PC-9 (cell line): ENCODE measurements around the gene URM1. TPM values are rescaled to one million over a fixed set of nuclear protein-coding genes. Genes with fewer than 3 reads are reported as not detected.

Experiments
- BruUV-seq: library from RNA; stranded (reverse); fragments of 400-500 nt; replicated peaks from 2 replicates; lab custom pipeline; 2021; lab: Mats Ljungman, UMichigan
- CTCF ChIA-PET: fragments of 300-600 bp; sonication (Branson Sonifier 250); formaldehyde crosslinking; loops from one replicate; lab custom pipeline; 2022; ENCODE audit warnings: antibody characterized with exemption; lab: Charles Lee
- POLR2A ChIA-PET: fragments of 300-600 bp; sonication (Branson Sonifier 250); formaldehyde crosslinking; loops from one replicate; lab custom pipeline; 2022; ENCODE audit warnings: antibody characterized with exemption; ENCODE audit not compliant: unreplicated experiment; lab: Charles Lee
- DNase-seq, 2 experiments: peaks; one replicate each; pipeline versions ENCODE4 v3.0.0 to v3.0.0-alpha.2; 2015 to 2022; ENCODE audit warnings: mixed read lengths in 1 of 2
- H2AFZ ChIP-seq: fragments of 200-600 bp; sonication (generic); 2 replicates; pipeline ENCODE4 v1.8.1; 2017; ENCODE audit warnings: antibody characterized with exemption
- H3F3A ChIP-seq: fragments of 200-600 bp; sonication (generic); 2 replicates; pipeline ENCODE4 v1.8.1; 2017; ENCODE audit warnings: antibody characterized with exemption, mild to moderate bottlenecking, low read depth; ENCODE audit not compliant: insufficient read depth
- H3K27ac ChIP-seq: fragments of 200-600 bp; sonication (generic); 2 replicates; pipeline ENCODE4 v1.6.1; 2016; ENCODE audit warnings: mixed run types
- H3K27me3 ChIP-seq: fragments of 200-600 bp; sonication (generic); 2 replicates; pipeline ENCODE4 v1.6.1; 2016; ENCODE audit warnings: low read depth, mixed run types; ENCODE audit not compliant: insufficient read depth
- H3K36me3 ChIP-seq: fragments of 200-600 bp; sonication (generic); 2 replicates; pipeline ENCODE4 v1.6.1; 2016; ENCODE audit warnings: low read depth, mixed run types
- H3K4me1 ChIP-seq: fragments of 200-600 bp; sonication (generic); replicated peaks from 2 replicates; pipeline ENCODE4 v1.6.1; 2016; ENCODE audit warnings: mixed run types; ENCODE audit not compliant: insufficient read depth
- H3K4me2 ChIP-seq: fragments of 200-600 bp; sonication (generic); 2 replicates; pipeline ENCODE4 v1.6.1; 2017; ENCODE audit warnings: mixed run types
- H3K4me3 ChIP-seq: fragments of 200-600 bp; sonication (generic); 2 replicates; pipeline ENCODE4 v1.6.1; 2016; ENCODE audit warnings: mixed run types
- H3K79me2 ChIP-seq: fragments of 200-600 bp; sonication (generic); 2 replicates; pipeline ENCODE4 v1.6.1; 2017; ENCODE audit warnings: low read depth, mixed run types
- H3K9me2 ChIP-seq: fragments of 200-600 bp; sonication (generic); 2 replicates; pipeline ENCODE4 v1.8.1; 2017; ENCODE audit warnings: mild to moderate bottlenecking; ENCODE audit not compliant: insufficient read depth
- H3K9me3 ChIP-seq: fragments of 200-600 bp; sonication (generic); 2 replicates; pipeline ENCODE4 v1.8.1; 2016; ENCODE audit warnings: low read depth; ENCODE audit not compliant: insufficient read depth
- H4K20me1 ChIP-seq: fragments of 200-600 bp; sonication (generic); 2 replicates; pipeline ENCODE4 v1.8.1; 2017; ENCODE audit not compliant: insufficient read depth
- EZH2 ChIP-seq: fragments of 200-600 bp; sonication (generic); IDR thresholded peaks from 2 replicates; pipeline ENCODE4 v1.8.0; 2017; ENCODE audit warnings: antibody characterized with exemption, low read depth
- intact Hi-C: fragments of 100-400 bp; cut with micrococcal nuclease; formaldehyde crosslinking; loops from one replicate; pipeline ENCODE4 v1.10.0; 2022; ENCODE audit not compliant: unreplicated experiment
- microRNA-seq: library from miRNA; unstranded; fragments of <30 nt; microRNA quantifications from one replicate; pipeline ENCODE4 v1.2.0, GENCODE V29; 2021; ENCODE audit warnings: borderline number of aligned reads, borderline replicate concordance
- total RNA-seq: library from RNA; stranded (reverse); gene quantifications from 2 replicates; pipeline ENCODE4 v1.2.3, GENCODE V29; 2021
- TF ChIP-seq, protein P1 (sequence below): fragments of 200-600 bp; sonication (generic); conservative IDR thresholded peaks from 2 replicates; pipeline ENCODE4 v1.6.1; 2017; ENCODE audit warnings: mixed run types, antibody characterized with exemption, mild to moderate bottlenecking, moderate library complexity

URM1 gene
- total RNA-seq, 1 experiment from 2014 or later: 98.1 TPM

DNA sequence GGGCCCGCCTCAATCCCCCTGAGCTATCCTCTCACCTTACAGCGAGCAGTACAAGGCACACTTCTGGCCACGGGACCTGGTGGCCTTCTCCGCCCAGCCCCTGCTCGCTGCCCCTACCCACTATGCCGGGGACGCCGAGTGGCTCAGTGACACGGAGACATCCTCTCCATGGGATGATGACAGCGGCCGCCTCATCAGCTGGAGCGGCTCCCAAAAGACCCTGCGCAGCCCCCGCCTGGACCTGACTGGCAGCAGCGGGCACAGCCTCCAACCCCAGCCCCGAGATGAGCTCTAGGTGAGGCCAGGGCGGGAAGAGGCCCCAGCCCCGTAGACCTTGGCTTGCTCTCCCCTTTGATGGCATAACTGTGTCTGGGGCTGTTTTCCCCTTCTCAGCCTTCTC, 64.4 kb downstream of the URM1 start:
- H3K36me3 ChIP-seq: no peaks in the 10 kb centered on the region
- TF ChIP-seq, protein P1, sequence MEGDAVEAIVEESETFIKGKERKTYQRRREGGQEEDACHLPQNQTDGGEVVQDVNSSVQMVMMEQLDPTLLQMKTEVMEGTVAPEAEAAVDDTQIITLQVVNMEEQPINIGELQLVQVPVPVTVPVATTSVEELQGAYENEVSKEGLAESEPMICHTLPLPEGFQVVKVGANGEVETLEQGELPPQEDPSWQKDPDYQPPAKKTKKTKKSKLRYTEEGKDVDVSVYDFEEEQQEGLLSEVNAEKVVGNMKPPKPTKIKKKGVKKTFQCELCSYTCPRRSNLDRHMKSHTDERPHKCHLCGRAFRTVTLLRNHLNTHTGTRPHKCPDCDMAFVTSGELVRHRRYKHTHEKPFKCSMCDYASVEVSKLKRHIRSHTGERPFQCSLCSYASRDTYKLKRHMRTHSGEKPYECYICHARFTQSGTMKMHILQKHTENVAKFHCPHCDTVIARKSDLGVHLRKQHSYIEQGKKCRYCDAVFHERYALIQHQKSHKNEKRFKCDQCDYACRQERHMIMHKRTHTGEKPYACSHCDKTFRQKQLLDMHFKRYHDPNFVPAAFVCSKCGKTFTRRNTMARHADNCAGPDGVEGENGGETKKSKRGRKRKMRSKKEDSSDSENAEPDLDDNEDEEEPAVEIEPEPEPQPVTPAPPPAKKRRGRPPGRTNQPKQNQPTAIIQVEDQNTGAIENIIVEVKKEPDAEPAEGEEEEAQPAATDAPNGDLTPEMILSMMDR: no peak
- no peak for TF ChIP-seq EZH2
- no peak overlapping the region for H2AFZ ChIP-seq
- H3K27ac ChIP-seq: no peak overlapping the region
- POLR2A ChIA-PET: no interaction called here
- DNase-seq: no peak
- no peak overlapping the region for H3K4me2 ChIP-seq
- BruUV-seq: no TSS peak
- no peak overlapping the region for H3K4me3 ChIP-seq
- H3K9me3 ChIP-seq: no peaks in the 10 kb centered on the region
- no peaks in the 10 kb centered on the region for H4K20me1 ChIP-seq
- no peaks in the 10 kb centered on the region for H3K79me2 ChIP-seq
- H3K9me2 ChIP-seq: no peaks in the 10 kb centered on the region
- no peaks in the 10 kb centered on the region for H3K27me3 ChIP-seq
- no peaks in the 10 kb centered on the region for H3K4me1 ChIP-seq
- intact Hi-C loops: no loop called here
- peaks cover 3% of the 10 kb centered on the region; the same call in 1 of the 2 replicates for H3F3A ChIP-seq
- CTCF ChIA-PET: no interaction called here

GRCh38 chr9:128438343-128439109, 67.4 kb downstream of the URM1 start:
- no peaks in the 10 kb centered on the region for H3K4me1 ChIP-seq
- ChIA-PET POLR2A (interaction anchor here (0.6 kb wide), 1 partner anchor 117 kb away, joined by 3 read pairs; no protein-coding TSS in a partner anchor), CTCF (interaction anchor here (0.5 to 1.5 kb wide), 11 partner anchors 9 to 426 kb away, joined by 3 to 12 read pairs (median 3); partner anchors contain the start of genes CERCAM and ENDOG)
- no peak overlapping the region for H3K4me3 ChIP-seq
- no peak overlapping the region for H3K27ac ChIP-seq
- H3K27me3 ChIP-seq: no peaks in the 10 kb centered on the region
- no peak overlapping the region for H3K4me2 ChIP-seq
- no TSS peak for BruUV-seq
- TF ChIP-seq, protein P1: peak; percentile 93
- TF ChIP-seq EZH2: no peak
- no peaks in the 10 kb centered on the region for H3K9me2 ChIP-seq
- no peaks in the 10 kb centered on the region for H4K20me1 ChIP-seq
- no peak overlapping the region for H2AFZ ChIP-seq
- H3F3A ChIP-seq: peaks cover 3% of the 10 kb centered on the region; the same call in 1 of the 2 replicates
- no peaks in the 10 kb centered on the region for H3K36me3 ChIP-seq
- peak; percentile 51 to 83 for DNase-seq
- intact Hi-C loops: no loop called here
- no peaks in the 10 kb centered on the region for H3K9me3 ChIP-seq
- no peaks in the 10 kb centered on the region for H3K79me2 ChIP-seq

GRCh38 chr9:128439273-128439672, 68.1 kb downstream of the URM1 start:
- no peaks in the 10 kb centered on the region for H3K36me3 ChIP-seq
- no peak for DNase-seq
- no TSS peak for BruUV-seq
- H3K79me2 ChIP-seq: no peaks in the 10 kb centered on the region
- no peaks in the 10 kb centered on the region for H3K27me3 ChIP-seq
- intact Hi-C loops: no loop called here
- H3K4me2 ChIP-seq: no peak overlapping the region
- no peak overlapping the region for H3K27ac ChIP-seq
- H3K9me2 ChIP-seq: no peaks in the 10 kb centered on the region
- ChIA-PET POLR2A (no interaction called here), CTCF (interaction anchor here (0.6 to 1.5 kb wide), 6 partner anchors 8 to 77 kb away, joined by 3 to 12 read pairs (median 3); partner anchors contain the start of gene CERCAM)
- H3K9me3 ChIP-seq: no peaks in the 10 kb centered on the region
- no peak for TF ChIP-seq EZH2
- TF ChIP-seq, protein P1: no peak
- no peak overlapping the region for H3K4me3 ChIP-seq
- H3F3A ChIP-seq: peaks cover 3% of the 10 kb centered on the region; the same call in 1 of the 2 replicates
- no peaks in the 10 kb centered on the region for H3K4me1 ChIP-seq
- no peaks in the 10 kb centered on the region for H4K20me1 ChIP-seq
- no peak overlapping the region for H2AFZ ChIP-seq

Small RNA genes lying within 50 kb of the gene (microRNA-seq; reads per million reads assigned to microRNA genes)
- not detected for gene MIR219B

Other genes with a start within 250 kb of the URM1 start
- 95.2 and 124 TPM in 2 replicates for gene PTGES2, start 243.6 kb upstream of the URM1 start, total RNA-seq
- gene LCN2, start 221.9 kb upstream of the URM1 start, total RNA-seq: 430 and 537 TPM in 2 replicates
- gene BBLN, start 211.1 kb upstream of the URM1 start, total RNA-seq: 154 and 213 TPM in 2 replicates
- gene CIZ1, start 179.8 kb upstream of the URM1 start, total RNA-seq: 164 and 213 TPM in 2 replicates
- gene DNM1, start 168.0 kb upstream of the URM1 start, total RNA-seq: 134 and 148 TPM in 2 replicates
- 175 and 188 TPM in 2 replicates for gene GOLGA2, start 95.4 kb upstream of the URM1 start, total RNA-seq
- 70.4 and 86.0 TPM in 2 replicates for gene SWI5, start 95.1 kb upstream of the URM1 start, total RNA-seq
- 47.6 and 62.1 TPM in 2 replicates for gene TRUB2, start 48.9 kb upstream of the URM1 start, total RNA-seq
- 81.8 and 89.5 TPM in 2 replicates for gene COQ4, start 48.5 kb upstream of the URM1 start, total RNA-seq
- gene SLC27A4, start 30.8 kb upstream of the URM1 start, total RNA-seq: 27.3 and 30.4 TPM in 2 replicates
- gene CERCAM, start 49.5 kb downstream of the URM1 start, total RNA-seq: 87.2 and 111 TPM in 2 replicates
- gene ODF2, start 84.6 kb downstream of the URM1 start, total RNA-seq: 49.4 and 58.2 TPM in 2 replicates
- 67.2 and 74.2 TPM in 2 replicates for gene GLE1, start 133.3 kb downstream of the URM1 start, total RNA-seq
- 214 and 239 TPM in 2 replicates for gene SPTAN1, start 181.2 kb downstream of the URM1 start, total RNA-seq